ENCODE measurements around the gene ZNF10.

The ZNF10 gene

DNA sequence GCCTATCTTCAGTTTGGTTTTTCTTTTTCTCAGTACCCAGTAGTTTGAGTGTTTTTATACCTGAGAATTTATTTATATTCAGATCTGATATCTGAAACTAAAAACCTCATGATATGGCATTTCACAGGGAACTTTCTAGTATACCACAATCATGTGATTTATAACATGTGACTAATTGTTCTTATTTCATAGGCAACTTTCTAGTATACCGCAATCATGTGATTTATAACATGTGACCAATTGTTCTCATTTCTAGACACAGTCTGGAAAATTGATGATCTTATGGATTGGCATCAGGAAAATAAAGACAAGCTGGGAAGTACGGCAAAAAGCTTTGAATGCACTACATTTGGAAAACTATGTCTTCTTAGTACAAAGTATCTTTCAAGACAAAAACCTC lies 71.5 kb downstream of the ZNF10 start:
- DNase-seq (ENCODE audit: low read depth in 2 of 2) = no peak

- no peak for DNase-seq (ENCODE audit: low read depth in 2 of 2)
Measured at GRCh38 chr12:133202493-133203343, 72.3 kb downstream of the ZNF10 start.

DNA sequence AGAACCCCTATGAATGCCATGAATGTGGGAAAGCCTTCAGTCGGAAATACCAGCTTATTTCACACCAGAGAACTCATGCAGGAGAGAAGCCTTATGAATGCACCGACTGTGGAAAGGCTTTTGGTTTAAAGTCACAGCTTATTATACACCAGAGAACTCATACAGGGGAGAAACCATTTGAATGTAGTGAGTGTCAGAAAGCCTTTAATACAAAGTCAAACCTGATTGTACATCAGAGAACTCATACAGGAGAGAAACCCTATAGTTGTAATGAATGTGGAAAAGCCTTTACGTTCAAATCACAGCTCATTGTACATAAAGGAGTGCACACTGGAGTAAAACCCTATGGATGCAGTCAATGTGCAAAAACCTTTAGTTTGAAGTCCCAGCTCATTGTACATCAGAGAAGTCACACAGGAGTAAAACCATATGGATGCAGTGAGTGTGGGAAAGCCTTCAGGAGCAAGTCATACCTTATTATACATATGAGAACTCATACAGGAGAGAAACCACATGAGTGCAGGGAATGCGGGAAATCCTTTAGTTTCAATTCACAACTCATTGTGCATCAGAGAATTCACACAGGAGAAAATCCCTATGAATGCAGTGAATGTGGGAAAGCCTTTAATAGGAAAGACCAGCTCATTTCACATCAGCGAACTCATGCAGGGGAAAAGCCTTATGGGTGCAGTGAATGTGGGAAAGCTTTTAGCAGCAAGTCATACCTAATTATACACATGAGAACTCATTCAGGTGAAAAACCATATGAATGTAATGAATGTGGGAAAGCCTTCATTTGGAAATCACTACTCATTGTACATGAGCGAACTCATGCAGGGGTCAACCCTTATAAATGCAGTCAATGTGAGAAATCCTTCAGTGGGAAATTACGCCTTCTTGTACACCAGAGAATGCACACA lies 73.2 kb downstream of the ZNF10 start:
- no peak for DNase-seq (ENCODE audit: low read depth in 2 of 2)

GRCh38 chr12:133204264-133204603 lies 73.8 kb downstream of the ZNF10 start:
- DNase-seq (ENCODE audit: low read depth in 2 of 2) = no peak

DNA sequence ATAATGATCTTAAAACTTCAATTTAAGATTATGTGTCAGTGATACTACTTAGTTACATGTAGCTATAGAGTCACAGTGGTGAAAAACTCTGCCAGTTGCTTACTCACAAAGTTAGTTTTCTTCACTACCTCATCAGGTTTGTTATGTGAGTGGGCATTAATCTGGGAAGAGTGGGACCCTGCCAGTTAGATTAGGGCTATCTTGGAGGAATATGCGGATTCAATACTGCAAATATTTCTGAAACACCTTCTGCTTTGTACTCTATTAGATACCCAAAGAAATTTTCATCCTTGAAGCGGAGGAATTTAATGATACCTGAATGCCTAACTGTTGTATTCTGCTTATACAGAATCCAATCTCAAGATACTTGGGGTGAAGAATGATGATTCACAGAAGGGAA lies 76.0 kb downstream of the ZNF10 start:
- no peak for DNase-seq (ENCODE audit: low read depth in 2 of 2)
